GM12878 (cell line): ENCODE data around the gene COL19A1. TPM values are rescaled to one million over a fixed set of nuclear protein-coding genes. Genes with fewer than 3 reads are reported as not detected.

Experiments
- ATAC-seq: fragments of 200-7000 bp; cut with Tn5 transposase; 3 replicates; pipeline ENCODE4 v1.9.1; 2020; ENCODE audit warnings: mild to moderate bottlenecking, moderate library complexity
- BruUV-seq: library from RNA; stranded (reverse); fragments of 400-500 nt; replicated peaks from 2 replicates; lab custom pipeline; 2021; lab: Mats Ljungman, UMichigan
- CTCF ChIA-PET: fragments of 300-600 bp; sonication (Branson Sonifier 250); formaldehyde crosslinking; extraction: SDS; loops from one replicate; lab custom pipeline; 2021; ENCODE audit warnings: inconsistent platforms; lab: Yijun Ruan, JAX
- POLR2A ChIA-PET: fragments of 350-600 bp; formaldehyde crosslinking; extraction: SDS; loops from one replicate; lab custom pipeline; 2021; ENCODE audit warnings: inconsistent platforms; lab: Charles Lee
- RAD21 ChIA-PET: fragments of 300-600 bp; sonication (Branson Sonifier 250); formaldehyde crosslinking; loops from one replicate; lab custom pipeline; 2023; ENCODE audit warnings: antibody characterized with exemption; ENCODE audit not compliant: unreplicated experiment; lab: Charles Lee
- SMC1A ChIA-PET: fragments of 300-600 bp; sonication (Branson Sonifier 250); formaldehyde crosslinking; loops from one replicate; lab custom pipeline; 2023; ENCODE audit not compliant: unreplicated experiment, uncharacterized antibody; lab: Charles Lee
- DNase-seq: peaks from one replicate; pipeline ENCODE4 v3.0.0-alpha.2; 2011; ENCODE audit warnings: low read depth, low spot score
- FAIRE-seq: peaks from 3 replicates; lab custom pipeline; 2011; peaks lifted over from hg19 to GRCh38; lab: Jason Lieb, UNC
- H2AFZ ChIP-seq: 2 replicates; pipeline ENCODE4 v1.6.0; 2011; ENCODE audit warnings: low read depth, low read length, control low read depth; ENCODE audit not compliant: control insufficient read depth
- H3K27ac ChIP-seq: 2 replicates; pipeline ENCODE4 v1.5.1; 2011; ENCODE audit warnings: control low read depth; ENCODE audit not compliant: control insufficient read depth, insufficient read depth
- H3K27me3 ChIP-seq, 2 experiments: replicated peaks in 1 of 2; 2 replicates each; pipeline versions ENCODE4 v1.6.0 to v1.6.1; 2011; ENCODE audit warnings: low read length in 1 of 2; ENCODE audit not compliant: control insufficient read depth in 2 of 2, insufficient read depth in 2 of 2
- H3K36me3 ChIP-seq, 2 experiments: 2 replicates each; pipeline ENCODE4 v1.5.1; 2011; ENCODE audit warnings: low read length in 1 of 2; ENCODE audit not compliant: control insufficient read depth in 2 of 2, insufficient read depth in 2 of 2
- H3K4me1 ChIP-seq: 2 replicates; pipeline ENCODE4 v1.6.1; 2011; ENCODE audit warnings: mild to moderate bottlenecking, low read length, moderate library complexity, mixed read lengths; ENCODE audit not compliant: control insufficient read depth, insufficient read depth
- H3K4me2 ChIP-seq: 2 replicates; pipeline ENCODE4 v1.6.0; 2011; ENCODE audit warnings: control low read depth; ENCODE audit not compliant: control insufficient read depth, insufficient read depth
- H3K4me3 ChIP-seq: fragments of 200-600 bp; sonication (generic); 2 replicates; pipeline ENCODE4 v1.5.1; 2016
- H3K79me2 ChIP-seq: 2 replicates; pipeline ENCODE4 v1.6.0; 2011; ENCODE audit warnings: low read length; ENCODE audit not compliant: control insufficient read depth, insufficient read depth
- H3K9ac ChIP-seq: 2 replicates; pipeline ENCODE4 v1.8.0; 2011; ENCODE audit warnings: low read length, control low read depth, mixed read lengths; ENCODE audit not compliant: control insufficient read depth, insufficient read depth
- H3K9me3 ChIP-seq: replicated peaks from 3 replicates; pipeline ENCODE4 v1.5.1; 2011; ENCODE audit warnings: mild to moderate bottlenecking, low read length; ENCODE audit not compliant: control insufficient read depth, insufficient read depth
- H4K20me1 ChIP-seq: 2 replicates; pipeline ENCODE4 v1.6.0; 2011; ENCODE audit not compliant: control insufficient read depth, insufficient read depth
- ASH2L ChIP-seq: fragments of 300-600, 200-600 bp; sonication (generic); IDR thresholded peaks from 2 replicates; pipeline ENCODE4 v1.6.1; 2017; ENCODE audit warnings: low read depth, mild to moderate bottlenecking, borderline replicate concordance
- CEBPZ ChIP-seq: fragments of 150-350 bp; IDR thresholded peaks from 2 replicates; pipeline ENCODE4 v1.6.1; 2016; ENCODE audit warnings: low read depth, low read length
- CHD2 ChIP-seq: IDR thresholded peaks from 2 replicates; pipeline ENCODE4 v1.6.1; 2011; ENCODE audit warnings: low read depth, low read length, improper control_type of control experiment, borderline replicate concordance
- E4F1 ChIP-seq: fragments of 450-650 bp; IDR thresholded peaks from 2 replicates; pipeline ENCODE4 v1.6.1; 2018; ENCODE audit warnings: borderline replicate concordance, mild to moderate bottlenecking; ENCODE audit not compliant: partially characterized antibody
- EZH2 ChIP-seq: IDR thresholded peaks from 2 replicates; pipeline ENCODE4 v1.6.1; 2012; ENCODE audit warnings: low read depth, mild to moderate bottlenecking, control low read depth, inconsistent platforms, low read length, borderline replicate concordance; ENCODE audit not compliant: control insufficient read depth
- HCFC1 ChIP-seq: fragments of 150-350 bp; IDR thresholded peaks from 2 replicates; pipeline ENCODE4 v1.6.1; 2014; ENCODE audit warnings: low read length
- MEF2B ChIP-seq: fragments of 450-650 bp; IDR thresholded peaks from 2 replicates; pipeline ENCODE4 v1.6.1; 2018; ENCODE audit warnings: mild to moderate bottlenecking, moderate library complexity; ENCODE audit not compliant: partially characterized antibody, poor library complexity, severe bottlenecking
- SMARCA5 ChIP-seq: fragments of 450-650 bp; IDR thresholded peaks from 2 replicates; pipeline ENCODE4 v1.6.1; 2017; ENCODE audit warnings: mild to moderate bottlenecking
- SMC3 ChIP-seq: IDR thresholded peaks from 2 replicates; pipeline ENCODE4 v1.6.1; 2011; ENCODE audit warnings: low read length, improper control_type of control experiment, borderline replicate concordance
- ZNF274 ChIP-seq: IDR thresholded peaks from one replicate; pipeline ENCODE4 v1.8.0; 2011; ENCODE audit not compliant: insufficient read length, insufficient read depth
- ZNF384 ChIP-seq: IDR thresholded peaks from 2 replicates; pipeline ENCODE4 v1.6.1; 2012; ENCODE audit warnings: low read depth, mild to moderate bottlenecking, low read length, improper control_type of control experiment, borderline replicate concordance
- WGBS: methylation state at CpG from one replicate; pipeline ENCODE4 v1.1.6; 2016; ENCODE audit warnings: low lambda C conversion rate; ENCODE audit not compliant: insufficient replicate concordance, insufficient coverage; ENCODE audit errors: missing lambda C conversion rate; 5-methylcytosine and 5-hydroxymethylcytosine counted together
- in situ Hi-C: fragments of 300-500 bp; cut with MboI; formaldehyde crosslinking; loops from 9 replicates; pipeline ENCODE4 v1.14.3; 2018; ENCODE audit warnings: mixed read lengths
- intact Hi-C: fragments of 100-400 bp; cut with micrococcal nuclease; formaldehyde crosslinking; loops from one replicate; pipeline ENCODE4 v1.14.2; 2022; ENCODE audit not compliant: unreplicated experiment
- polyA plus RNA-seq, 11 experiments: library from polyadenylated mRNA; depleted of rRNA in 4 of 11; unstranded in 6 of 11; stranded (reverse) in 5 of 11; fragments of >200 nt; fragmentation: Nextera tagmentation in 4 of 11; fragmentation: Illumina TruSeq in 1 of 11; extraction: Ambion mirVana in 4 of 11; extraction: Trizol in 1 of 11; gene quantifications; 1 replicate in 1 of 11; 2 replicates in 10 of 11; pipeline versions ENCODE4 v1.2.1 to v1.2.3, GENCODE V29; 2011 to 2016; ENCODE audit warnings: inconsistent platforms in 2 of 11, missing spikeins in 2 of 11, low read depth in 1 of 11
- total RNA-seq, 4 experiments: library from RNA; depleted of rRNA in 3 of 4; stranded (reverse); fragments of >200 nt in 3 of 4; fragmentation: Illumina TruSeq in 1 of 4; extraction: Trizol in 1 of 4; gene quantifications; 2 replicates each; pipeline versions ENCODE4 v1.2.1 to v1.2.3, GENCODE V29; 2013 to 2021

Gene COL19A1
- total and polyA plus RNA-seq, 10 of the 15 experiments (the other 5 are each of a cell fraction or from before 2014, with no cell fraction given) = 1.1 to 13.5 (median 4.1) TPM

GRCh38 chr6:69825904-69826303, 40.5 kb upstream of the COL19A1 start:
- no peak for ATAC-seq

GRCh38 chr6:69827276-69827893, 39.0 kb upstream of the COL19A1 start:
- H3K27me3 ChIP-seq = no peaks in the 10 kb centered on the region
- no peaks in the 10 kb centered on the region for H3K36me3 ChIP-seq
- no peak overlapping the region for H3K4me3 ChIP-seq
- intact Hi-C loops (no loop called here), in situ Hi-C loops (no loop called here)
- DNase-seq (no peak), FAIRE-seq (no peak), ATAC-seq (no peak)
- no peaks in the 10 kb centered on the region for H4K20me1 ChIP-seq
- H3K9ac ChIP-seq = no peak overlapping the region
- no peaks in the 10 kb centered on the region for H3K9me3 ChIP-seq
- H3K4me2 ChIP-seq = no peak overlapping the region
- 46% methylated on average over 2 of the region's 2 CpGs for WGBS
- ChIA-PET CTCF (no interaction called here), SMC1A (no interaction called here), RAD21 (no interaction called here), POLR2A (no interaction called here)
- BruUV-seq = no TSS peak
- TF ChIP-seq ZNF274 = no peak
- no peak for TF ChIP-seq ASH2L
- TF ChIP-seq EZH2 = no peak
- TF ChIP-seq E4F1 = no peak
- TF ChIP-seq SMC3 = no peak
- TF ChIP-seq CHD2 = no peak
- no peak for TF ChIP-seq HCFC1
- no peak for TF ChIP-seq MEF2B
- no peak for TF ChIP-seq SMARCA5
- no peak for TF ChIP-seq CEBPZ
- H3K4me1 ChIP-seq = no peaks in the 10 kb centered on the region
- no peaks in the 10 kb centered on the region for H3K79me2 ChIP-seq
- no peak overlapping the region for H3K27ac ChIP-seq
- H2AFZ ChIP-seq = no peak overlapping the region

More at GRCh38 chr6:69825904-69826303, 40.5 kb upstream of the COL19A1 start:
- no peak overlapping the region for H3K27ac ChIP-seq
- DNase-seq (no peak), FAIRE-seq (no peak)
- H3K4me3 ChIP-seq = no peak overlapping the region
- H3K4me2 ChIP-seq = no peak overlapping the region
- ChIA-PET RAD21 (no interaction called here), CTCF (interaction anchor here (1.0 kb wide), 1 partner anchor 395 kb away, joined by 3 read pairs; no protein-coding TSS in a partner anchor), SMC1A (interaction anchor here (1.1 kb wide), 1 partner anchor 281 kb away, joined by 3 read pairs; no protein-coding TSS in a partner anchor), POLR2A (no interaction called here)
- no TSS peak for BruUV-seq
- H3K4me1 ChIP-seq = no peaks in the 10 kb centered on the region
- in situ Hi-C loops = no loop called here
- intact Hi-C loops = no loop called here
- H4K20me1 ChIP-seq = no peaks in the 10 kb centered on the region
- no peaks in the 10 kb centered on the region for H3K9me3 ChIP-seq
- H3K79me2 ChIP-seq = no peaks in the 10 kb centered on the region
- no peak for TF ChIP-seq ZNF384
- no peaks in the 10 kb centered on the region for H3K36me3 ChIP-seq
- no peak overlapping the region for H3K9ac ChIP-seq
- WGBS = 6% methylated on average over 1 of the region's 1 CpG
- no peak overlapping the region for H2AFZ ChIP-seq
- no peaks in the 10 kb centered on the region for H3K27me3 ChIP-seq
